GM18868 (cell line): ENCODE data around the gene ACOT12.
"Not testable (repeated sequence)": the region's sequence is repeated elsewhere in the genome, so short reads cannot be mapped to it uniquely, and the experiment has no call there.

ENCODE experiments used
- ATAC-seq: cut with Tn5 transposase; IDR thresholded peaks from one replicate; pipeline ENCODE4 v1.9.1; 2021; ENCODE audit warnings: mild to moderate bottlenecking, moderate library complexity; ENCODE audit not compliant: unreplicated experiment

ACOT12 gene

DNA sequence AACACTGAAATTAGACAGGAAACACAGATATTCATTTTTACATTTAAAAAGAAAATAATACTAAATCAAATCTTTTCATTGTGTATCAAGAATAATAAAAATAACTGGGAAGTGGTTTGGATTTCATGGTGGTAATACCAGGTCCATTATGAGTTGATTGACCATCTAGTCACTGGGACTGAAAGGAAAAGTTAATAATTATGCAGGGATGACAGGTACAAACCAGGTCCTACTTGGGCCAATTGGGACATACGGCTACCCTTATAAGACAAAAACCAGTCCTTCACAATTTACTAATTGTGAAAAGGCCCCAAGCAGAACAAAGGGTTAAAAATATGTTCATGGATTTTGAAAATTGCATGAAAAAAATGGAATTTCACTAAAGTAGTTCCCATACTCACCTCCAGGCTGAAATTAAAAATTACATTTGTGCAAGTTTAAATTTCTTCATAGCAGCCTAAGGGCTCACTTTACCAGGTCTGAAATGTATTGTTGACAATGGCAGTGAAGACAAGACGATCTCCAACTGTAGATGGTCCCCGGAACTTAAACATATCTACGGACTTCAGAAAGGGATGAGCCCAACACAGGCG lies 48.4 kb downstream of the ACOT12 start:
- ATAC-seq: no peak

DNA sequence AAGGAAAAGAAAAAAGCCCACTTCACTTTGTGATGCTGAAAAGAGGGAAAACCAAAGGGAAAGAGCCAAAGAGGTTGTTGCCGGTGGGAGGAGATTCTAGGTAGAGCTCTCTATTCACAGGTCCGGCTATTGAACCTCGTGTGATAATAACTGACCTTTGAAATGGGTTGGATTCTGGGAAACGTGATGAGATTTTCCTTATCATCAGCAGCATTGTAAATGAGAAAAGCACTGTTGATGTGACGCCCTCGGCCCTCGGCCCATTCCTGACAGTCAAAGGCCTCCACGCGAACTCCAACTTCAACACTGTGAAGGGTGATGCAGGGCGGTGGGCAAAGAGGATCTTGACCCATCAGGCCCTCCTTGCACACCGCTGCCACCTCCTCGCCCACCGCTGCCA lies 49.2 kb downstream of the ACOT12 start:
- no peak for ATAC-seq

DNA sequence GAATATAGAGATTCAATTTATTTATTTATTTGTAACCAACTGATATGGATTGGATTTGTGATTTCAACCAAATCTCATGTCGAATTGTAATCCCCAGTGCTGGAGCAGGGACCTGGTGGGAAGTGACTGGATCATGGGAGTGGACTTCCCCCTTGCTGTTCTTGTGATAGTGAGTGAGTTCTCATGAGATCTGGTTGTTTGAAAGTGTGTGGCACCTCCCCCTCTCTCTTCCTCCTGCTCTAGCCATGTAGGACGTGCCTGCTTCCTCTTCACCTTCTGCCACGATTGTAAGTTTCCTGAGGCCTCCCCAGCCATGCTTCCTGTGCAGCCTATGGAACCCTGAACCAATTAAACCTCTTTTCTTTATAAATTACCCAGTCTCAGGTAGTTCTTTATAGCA lies 55.7 kb downstream of the ACOT12 start:
- ATAC-seq: not testable (repeated sequence)

DNA sequence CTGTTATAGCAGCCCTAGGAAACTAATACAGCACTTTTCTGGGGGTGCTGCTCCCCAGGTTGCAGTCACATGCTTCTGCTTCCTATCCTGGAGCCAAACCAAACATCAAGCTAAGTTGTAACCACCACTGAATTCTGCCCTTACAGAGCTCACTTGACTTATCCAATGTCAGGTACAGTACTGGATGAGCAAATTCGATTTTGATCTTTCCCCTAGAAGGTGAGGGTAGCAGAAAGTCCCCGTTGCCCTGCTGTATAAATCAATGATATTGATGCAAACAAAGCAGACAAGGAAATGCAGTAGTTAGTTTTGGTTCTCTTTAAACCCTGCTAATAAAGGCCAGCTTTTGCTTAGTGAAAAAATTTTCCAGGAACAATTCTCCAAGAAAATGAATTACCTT lies 56.1 kb downstream of the ACOT12 start:
- ATAC-seq: no peak

DNA sequence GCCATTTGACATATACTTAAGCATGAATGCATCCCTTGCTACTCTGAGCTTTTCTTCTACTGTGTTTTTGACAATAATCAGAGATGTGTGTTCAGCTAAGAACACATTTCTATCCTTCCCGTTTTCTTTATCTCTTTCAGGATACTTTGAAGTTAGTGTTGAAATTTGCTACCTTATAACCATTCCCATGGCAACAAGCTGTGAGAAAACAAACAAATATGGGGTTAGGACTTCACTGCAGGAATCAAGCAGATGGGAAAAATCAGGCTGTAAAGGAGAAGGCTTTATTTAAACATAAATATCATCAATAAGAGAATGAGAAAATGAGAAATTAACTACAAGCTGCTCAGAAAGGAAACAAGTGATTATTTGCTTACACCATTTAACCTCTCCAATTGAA lies 57.4 kb downstream of the ACOT12 start:
- ATAC-seq: no peak

DNA sequence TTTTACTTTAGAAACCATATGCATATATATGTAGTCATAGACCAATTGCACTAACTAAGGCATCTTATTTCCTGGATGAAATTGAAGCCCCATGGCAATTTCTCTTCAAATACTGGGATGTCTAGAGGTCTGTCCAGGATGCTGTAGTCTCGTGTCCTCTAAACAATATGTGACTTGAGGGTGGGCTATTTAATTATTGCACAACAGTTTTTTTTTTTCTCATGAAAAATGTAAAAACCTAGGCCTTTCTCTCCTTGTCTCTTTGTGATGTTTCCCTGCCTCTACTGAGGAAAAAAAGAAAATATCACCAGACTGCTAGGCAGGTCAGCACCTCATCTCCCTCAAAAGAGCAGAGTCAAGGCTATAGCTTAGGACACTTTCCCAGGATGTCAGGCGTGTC lies 58.0 kb downstream of the ACOT12 start:
- ATAC-seq: no peak

DNA sequence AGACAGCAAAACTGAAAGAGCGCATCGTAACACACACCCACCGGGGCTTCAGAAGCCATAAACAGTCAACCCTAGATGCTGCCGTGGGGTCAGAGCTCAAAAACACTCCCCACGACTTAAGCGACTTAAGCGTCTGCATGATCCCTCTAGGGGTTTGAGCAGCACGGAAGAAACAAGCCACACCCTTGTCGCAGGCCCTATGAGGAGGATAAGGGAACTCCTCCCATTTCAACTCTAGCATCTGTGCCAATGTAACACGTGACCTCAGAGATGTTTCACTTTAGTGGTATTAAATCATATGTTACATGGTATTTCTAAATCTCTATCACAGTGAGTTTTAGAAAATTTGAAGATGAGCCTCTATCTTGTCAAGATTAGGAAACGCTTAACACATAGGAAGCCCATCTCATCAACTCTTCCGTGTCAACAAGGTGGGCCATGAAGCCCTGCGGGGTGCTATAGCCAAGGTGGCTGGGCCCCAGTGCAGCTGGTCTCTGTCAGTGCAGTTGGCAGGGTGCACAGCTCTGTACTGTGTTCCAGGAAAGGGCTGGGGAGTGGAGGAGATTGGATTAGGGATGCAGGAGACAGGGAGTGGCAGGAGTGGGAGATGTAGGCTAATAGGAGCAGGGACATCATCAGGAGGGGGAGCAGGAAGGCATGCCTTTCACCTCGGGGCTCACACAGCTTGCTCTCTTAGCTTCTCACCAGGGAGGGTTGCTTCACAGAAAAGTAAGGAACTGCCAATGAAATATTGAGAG lies 59.5 kb downstream of the ACOT12 start:
- ATAC-seq: no peak

DNA sequence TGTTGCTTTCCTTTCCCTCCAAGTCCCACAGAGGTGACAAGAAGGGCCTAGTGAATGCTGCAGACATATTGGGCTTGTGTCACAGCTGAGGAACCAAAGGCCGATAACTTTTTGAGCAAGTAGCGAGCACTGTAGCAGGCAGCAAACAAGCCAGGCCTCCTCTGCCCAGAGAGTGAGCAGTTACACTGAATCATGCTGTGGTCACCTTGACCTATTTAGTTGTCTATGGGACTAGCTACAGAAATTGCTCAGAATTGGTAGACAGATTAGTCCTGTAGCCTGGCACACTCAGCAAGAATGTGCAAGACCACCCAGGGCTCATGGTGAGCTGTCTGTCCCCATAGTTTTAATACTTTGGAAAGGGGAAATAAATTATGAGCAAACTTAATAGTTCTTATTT lies 67.4 kb downstream of the ACOT12 start:
- no peak for ATAC-seq

DNA sequence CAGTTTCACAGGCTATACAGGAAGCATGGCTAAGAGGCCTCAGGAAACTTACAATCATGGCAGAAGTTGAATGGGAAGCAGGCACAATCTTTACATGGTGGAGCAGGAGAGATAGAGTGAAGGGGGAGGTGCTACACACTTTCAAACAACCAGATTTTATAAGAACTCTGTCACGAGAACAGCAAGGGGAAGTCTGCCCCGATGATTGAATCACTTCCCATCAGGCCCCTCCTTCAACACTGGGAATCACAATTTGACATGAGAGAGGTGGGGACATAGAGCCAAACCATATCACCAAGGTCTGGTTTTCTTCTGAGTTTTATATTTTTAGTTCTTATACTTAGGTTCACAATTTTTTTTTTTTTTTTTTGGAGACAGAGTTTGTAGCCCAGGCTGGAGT lies 76.4 kb downstream of the ACOT12 start:
- no peak for ATAC-seq

DNA sequence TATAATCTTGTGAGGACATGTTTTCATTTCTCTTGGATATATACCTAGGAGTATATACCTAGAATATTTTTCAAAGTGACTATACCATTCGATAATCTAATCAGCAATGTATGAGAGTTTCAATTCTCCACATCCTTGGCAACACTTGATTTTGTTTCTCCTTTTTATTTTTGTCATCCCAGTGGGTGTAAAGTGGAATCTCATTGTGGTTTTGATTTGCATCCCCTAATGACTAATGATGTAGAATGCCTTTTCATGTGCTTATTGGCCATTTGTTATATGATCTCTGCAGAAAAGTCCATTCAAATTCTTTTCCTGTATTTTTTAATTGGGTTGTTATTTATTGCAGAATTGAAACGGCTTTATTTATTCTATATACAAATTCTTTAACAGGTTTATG lies 77.4 kb downstream of the ACOT12 start:
- no peak for ATAC-seq

DNA sequence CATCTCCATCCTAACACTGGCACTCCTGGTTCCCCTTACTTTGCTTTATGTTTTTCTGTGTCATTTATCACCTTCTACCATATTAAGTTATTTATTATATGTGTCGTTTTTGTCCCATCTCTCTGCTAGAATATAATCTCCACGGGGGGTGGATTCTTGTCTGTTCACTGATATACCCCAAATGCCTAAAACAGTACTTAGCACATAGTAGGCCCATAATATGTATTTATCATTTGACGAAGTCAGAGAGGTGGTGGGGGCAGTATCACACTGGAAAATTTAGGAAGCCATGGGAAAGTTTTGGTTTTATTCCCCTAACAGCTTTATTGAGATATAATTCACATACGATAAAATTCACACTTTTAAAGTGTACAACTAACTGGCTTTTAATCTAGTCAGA lies 78.1 kb downstream of the ACOT12 start:
- ATAC-seq: no peak

DNA sequence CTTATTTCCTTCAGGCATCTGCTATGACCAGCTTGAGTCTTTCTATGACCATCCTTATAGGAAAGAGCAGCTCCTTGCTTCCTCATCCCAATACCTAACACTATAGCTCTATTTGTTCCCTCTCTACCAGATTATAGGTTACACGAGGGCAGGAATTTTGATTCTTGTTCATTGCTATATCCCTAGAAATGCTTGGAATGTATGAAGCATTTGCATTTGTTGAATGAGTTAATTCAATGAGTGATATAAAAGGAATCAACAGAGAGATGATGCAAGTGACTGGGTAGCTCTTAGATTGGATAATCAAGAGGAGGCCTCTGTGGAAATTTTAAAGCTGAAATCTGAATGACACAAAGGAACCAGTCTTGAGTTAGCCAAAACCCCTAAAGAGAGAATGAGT lies 78.6 kb downstream of the ACOT12 start:
- no peak for ATAC-seq

DNA sequence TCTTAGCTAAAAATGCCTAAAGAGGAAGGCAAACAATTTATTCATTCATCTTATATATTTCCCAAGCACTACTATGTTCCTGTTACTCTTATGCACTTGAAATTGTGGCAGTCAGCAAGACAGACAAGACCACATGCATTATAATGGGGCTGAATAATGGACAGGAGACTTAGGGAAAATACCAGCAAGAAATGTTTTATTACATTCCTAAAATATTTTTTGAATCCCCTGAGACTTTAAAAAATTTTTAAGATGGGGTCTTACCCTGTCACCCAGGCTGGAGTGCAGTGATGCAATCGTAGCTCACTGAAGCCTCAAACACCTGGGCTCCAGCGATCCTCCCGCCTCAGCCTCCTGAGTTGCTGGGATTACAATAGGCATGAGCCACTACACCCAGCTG lies 79.4 kb downstream of the ACOT12 start:
- no peak for ATAC-seq

DNA sequence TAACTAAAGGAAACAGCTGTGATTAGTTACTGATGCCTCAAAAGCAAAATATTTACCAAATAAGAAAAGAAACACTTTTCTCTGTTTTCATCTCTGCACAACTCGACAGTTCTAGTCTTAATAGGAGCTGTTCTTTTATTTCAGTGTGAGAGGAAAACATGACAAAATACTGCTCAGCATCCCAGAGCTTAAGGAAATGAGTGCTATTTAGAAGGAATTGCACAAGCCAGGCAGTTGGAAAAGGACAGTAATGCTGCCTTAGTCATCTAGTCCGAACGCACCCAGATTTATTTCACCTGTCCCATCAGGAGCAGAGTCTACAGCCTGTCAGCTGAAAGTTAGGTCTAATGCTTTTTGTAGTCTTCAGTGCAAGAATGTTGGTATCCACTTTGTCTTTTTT lies 80.2 kb downstream of the ACOT12 start:
- no peak for ATAC-seq

DNA sequence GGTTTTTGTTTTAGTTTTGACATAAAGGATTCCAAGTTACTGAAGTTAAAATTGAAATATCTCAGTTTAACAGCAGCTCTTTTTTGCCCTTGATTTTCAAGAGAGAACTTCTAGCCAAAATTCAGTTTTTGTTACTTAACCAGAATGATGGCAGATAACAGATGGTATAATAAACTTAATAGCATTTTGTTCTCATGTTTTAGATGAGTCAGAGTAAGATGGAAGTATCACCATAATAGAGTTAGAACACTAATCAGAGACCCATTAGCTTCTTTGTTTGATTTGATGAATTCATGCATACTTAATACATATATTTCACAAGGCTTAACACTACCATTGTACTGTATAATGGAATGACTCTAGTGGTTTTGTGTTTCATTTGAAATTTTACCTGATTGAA lies 80.7 kb downstream of the ACOT12 start:
- ATAC-seq: no peak

DNA sequence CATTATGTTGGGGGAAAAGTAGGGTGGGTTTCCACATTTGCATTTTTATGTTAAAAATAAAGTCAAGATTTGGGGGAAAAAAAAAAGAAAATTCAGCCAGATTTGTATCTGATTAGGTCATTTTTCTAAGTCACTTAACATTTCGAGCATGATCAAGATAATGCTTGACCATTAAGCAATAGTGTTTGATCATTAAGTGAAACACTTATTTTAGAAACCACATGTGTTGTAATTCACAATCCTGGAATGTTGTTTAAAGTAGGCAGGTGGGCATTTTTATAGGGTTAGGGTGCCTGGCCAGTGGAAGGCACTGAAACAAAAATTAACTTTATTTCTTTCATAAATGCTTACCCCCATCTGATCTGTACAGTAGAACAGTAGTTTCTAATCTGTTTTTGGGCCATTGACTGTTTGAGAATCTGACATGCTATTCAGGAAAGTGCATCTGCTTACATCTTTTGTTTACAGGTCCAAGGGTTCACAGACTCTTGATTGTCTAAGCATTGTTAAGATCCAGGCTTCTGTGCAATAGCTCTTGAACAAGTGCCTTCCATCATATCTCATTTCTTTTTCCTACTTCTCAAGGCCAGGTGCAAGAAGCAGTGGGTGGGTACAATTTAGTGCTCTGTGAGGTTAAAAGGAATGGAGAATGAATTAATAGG lies 83.4 kb downstream of the ACOT12 start:
- ATAC-seq: no peak

DNA sequence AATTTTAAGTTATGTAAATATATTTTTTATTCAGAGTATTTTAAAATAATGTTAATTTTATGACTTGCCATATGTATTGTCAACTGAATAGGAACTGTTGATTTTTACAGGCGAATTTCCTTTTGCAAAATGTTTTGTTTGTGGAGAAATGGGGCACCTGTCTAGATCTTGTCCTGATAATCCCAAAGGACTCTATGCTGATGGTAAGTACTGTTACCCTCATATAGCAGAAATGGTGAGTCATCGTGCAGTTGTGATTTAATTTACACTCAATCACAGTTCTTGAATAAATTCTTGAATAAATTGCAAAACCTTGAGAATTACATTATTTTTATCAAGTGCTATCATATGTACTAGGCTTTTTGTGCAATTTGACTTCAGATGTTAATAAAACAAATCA lies 85.1 kb downstream of the ACOT12 start:
- ATAC-seq: no peak

DNA sequence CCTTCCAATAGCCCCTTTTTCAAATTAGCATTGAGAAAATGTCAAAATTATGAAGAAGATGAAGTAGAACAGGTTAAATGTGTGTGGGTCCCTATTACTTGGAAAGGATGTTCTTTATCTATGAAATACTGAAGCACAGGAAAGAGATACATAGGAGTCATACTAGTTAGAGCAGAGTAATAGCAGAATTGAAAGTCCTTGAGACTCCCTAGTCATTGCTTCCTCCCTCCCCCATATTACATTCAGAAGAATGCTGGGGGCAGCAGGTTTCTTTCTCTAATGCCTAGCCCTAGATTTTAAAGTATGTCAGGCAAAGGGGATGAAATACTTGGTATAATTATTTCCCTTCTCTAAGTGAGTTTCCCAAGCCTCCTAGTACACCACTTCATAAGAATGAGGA lies 88.1 kb downstream of the ACOT12 start:
- ATAC-seq: no peak

DNA sequence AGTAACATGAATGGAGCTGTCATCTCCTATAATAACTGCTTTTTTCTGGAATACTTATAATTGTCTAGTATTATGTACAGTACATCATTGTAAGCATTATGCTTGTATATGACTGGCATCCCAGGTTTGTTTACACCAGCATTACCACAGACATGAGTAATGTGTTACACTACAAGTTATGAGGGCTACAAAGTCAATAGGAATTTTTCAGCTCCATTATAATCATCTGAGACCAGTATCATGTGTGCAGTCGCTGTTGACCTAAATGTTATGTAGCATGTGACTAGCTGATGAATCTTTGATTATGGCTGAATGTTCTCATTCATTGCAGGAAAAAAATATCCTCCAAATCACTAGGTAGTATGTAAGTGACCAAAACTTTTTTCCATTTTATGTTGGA lies 90.4 kb downstream of the ACOT12 start:
- no peak for ATAC-seq

DNA sequence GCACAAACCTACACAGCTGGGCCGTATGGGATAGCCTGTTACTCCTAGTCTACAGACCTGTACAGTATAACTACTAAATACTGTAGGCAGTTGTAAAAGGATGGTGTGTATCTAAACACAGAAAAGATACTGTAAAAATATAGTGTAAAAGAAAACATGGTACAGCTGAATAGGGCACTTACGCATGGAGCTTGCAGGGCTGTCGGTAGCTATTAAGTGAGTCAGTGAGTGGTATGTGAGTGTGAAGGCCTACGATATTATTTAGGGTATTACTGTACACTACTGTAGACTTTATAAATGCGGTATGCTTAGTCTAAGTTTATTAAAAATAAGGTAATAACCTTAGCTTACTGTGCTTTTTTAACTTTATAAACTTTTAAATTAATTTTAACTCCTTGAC lies 91.3 kb downstream of the ACOT12 start:
- ATAC-seq: no peak

DNA sequence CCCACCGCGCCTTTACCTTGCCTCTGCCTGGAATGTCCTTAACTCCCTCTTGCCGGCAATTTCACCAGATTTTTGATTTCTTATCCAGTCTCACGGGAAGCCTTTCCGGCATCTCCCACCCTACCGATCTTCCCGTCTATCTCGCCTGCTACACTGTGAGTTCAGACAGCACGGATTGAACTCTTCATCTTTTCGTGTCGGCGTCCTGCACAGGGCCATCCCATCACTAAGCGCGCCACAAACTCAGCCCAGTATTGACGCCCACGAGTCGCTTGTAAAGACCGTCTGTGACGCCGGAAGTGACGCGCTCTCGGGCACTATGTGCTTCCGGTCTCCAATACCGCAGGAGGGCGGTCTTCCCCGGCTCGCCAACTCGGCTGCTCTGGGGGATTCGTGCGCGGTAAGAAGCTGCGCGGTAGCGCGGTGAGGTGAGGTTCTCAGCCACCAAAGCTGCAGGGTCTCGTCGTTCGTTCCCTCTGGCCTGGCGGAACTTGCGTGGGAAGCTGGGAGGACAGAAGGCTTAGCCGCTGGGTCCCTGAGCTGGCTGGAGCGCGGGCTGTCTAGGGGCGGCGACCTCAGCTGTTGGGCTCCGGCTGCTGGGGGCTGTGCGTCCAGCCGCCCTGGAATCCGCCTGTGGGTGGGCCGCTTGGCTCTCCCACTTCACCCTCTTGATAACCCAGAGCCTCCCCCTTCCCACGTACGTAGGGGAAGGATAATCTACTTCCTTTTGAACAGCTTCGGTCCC lies 92.5 kb downstream of the ACOT12 start, which contains the start of gene ZCCHC9:
Gene ZCCHC9 (plus strand): TSS at position 317 of the 745 bp plus-strand sequence. CDS start 3,171 bp downstream, outside the sequence.
- ATAC-seq: peak; percentile 95

DNA sequence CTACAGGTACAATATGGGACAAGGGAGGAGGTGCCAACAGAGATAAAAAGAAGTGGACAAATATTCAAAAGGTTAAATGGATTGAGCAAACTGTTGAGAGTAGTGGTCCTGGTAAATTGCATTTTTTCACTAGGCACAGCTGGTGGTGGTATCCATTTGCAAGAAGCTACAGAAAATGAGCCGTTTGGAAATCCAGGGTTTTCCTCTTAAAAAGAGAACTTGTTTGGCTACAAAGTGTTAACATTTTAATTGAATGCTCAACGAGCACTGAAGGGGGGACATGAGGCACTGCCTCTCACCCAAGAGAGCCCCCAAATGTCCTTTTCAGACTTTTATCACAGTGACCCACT lies 93.0 kb downstream of the ACOT12 start:
- ATAC-seq: no peak
